A204.1 (cell line): Measurements from ENCODE around the gene PPP1R37.

Source experiments
- FAIRE-seq: peaks from 2 replicates; lab custom pipeline; 2012; peaks lifted over from hg19 to GRCh38; lab: Jason Lieb, UNC

PPP1R37 gene, protein sequence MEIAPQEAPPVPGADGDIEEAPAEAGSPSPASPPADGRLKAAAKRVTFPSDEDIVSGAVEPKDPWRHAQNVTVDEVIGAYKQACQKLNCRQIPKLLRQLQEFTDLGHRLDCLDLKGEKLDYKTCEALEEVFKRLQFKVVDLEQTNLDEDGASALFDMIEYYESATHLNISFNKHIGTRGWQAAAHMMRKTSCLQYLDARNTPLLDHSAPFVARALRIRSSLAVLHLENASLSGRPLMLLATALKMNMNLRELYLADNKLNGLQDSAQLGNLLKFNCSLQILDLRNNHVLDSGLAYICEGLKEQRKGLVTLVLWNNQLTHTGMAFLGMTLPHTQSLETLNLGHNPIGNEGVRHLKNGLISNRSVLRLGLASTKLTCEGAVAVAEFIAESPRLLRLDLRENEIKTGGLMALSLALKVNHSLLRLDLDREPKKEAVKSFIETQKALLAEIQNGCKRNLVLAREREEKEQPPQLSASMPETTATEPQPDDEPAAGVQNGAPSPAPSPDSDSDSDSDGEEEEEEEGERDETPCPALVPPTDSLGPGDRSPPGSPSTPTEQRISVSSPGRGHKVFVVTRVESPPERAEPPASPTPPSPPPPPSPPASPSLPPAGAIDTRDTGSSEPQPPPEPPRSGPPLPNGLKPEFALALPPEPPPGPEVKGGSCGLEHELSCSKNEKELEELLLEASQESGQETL

GRCh38 chr19:45092747-45093678 lies at the start of gene PPP1R37:
Gene PPP1R37, plus strand, starts transcription at chr19:45093179. Its CDS starts 147 bp downstream, at chr19:45093326.
- peak; percentile 88 for FAIRE-seq

- no peak for FAIRE-seq
Measured at GRCh38 chr19:45045671-45046353, 47.2 kb upstream of the PPP1R37 start.

DNA sequence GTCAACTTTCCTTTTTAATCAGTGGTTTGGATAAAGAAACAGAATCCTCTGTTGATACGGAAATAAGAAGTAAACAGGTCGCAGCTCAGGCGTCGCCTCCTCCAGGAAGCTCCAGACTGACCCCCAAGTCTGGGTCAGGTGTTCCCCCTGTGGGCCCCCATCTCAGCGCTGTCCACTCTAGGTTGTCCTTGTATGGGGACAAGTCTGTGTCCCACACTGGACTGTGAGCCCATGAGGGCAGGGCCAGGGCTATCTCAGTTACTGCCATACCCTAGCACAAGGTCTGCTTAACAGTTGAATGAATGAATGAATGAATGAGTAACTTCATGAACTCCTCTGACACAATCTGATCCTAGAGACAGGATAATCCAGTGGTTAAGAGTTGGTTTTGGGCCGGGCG lies 46.6 kb upstream of the PPP1R37 start:
- no peak for FAIRE-seq

- no peak for FAIRE-seq
Measured at GRCh38 chr19:45047188-45047797, 45.7 kb upstream of the PPP1R37 start.

GRCh38 chr19:45049073-45049736 lies 43.8 kb upstream of the PPP1R37 start:
- FAIRE-seq, result no peak

DNA sequence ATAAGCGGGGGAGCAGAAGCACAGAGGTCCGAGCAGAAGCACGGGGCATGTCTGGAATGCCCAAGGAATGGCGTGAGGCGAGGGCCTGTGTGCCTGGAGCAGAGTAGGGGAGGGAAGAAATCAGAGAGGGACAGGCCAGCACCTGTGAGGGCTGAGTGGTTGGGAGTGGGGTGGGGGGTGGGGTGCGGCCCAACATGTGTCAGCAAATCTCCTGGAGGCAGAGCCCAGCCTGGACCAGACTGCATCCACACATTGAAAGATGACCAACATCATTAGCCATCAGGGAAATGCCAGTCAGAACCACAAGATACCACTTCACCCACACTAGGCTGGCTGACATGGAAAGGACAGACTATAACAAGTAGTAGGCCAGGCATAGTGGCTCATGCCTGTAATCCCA lies 42.9 kb upstream of the PPP1R37 start:
- FAIRE-seq, result no peak

DNA sequence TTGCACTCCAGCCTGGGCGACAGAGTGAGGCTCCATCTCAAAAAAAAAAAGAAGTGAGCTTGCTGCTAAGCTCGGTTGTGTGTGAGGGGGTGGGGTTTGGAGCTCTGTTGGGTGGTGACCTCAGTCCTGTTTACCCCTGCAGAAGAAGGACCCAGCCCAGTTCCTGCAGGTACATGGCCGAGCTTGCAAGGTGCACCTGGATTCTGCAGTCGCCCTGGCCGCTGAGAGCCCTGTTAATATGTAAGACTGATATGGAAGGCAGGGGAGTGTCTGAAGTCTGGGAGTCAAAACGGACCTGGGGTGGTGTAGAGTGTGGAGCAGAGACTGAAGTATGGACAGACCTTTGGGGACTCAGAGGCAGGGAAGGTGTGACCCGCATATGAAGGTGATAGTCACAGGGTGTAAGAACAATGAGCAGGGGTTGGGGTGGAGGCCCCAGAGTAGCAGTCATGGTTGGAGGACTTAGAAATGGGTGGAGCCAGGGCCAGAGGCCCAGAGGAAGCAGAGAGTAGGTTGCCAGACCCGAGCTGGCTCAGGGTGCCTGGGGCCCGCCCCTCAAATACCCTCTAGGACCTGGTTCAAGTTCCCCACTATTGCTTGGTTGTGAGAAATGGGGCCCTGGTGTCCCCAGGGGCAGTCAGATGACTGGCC lies 40.9 kb upstream of the PPP1R37 start:
- no peak for FAIRE-seq

GRCh38 chr19:45056831-45057230 lies 36.1 kb upstream of the PPP1R37 start:
- FAIRE-seq, result no peak

GRCh38 chr19:45057444-45057843 lies 35.5 kb upstream of the PPP1R37 start:
- FAIRE-seq, result no peak

DNA sequence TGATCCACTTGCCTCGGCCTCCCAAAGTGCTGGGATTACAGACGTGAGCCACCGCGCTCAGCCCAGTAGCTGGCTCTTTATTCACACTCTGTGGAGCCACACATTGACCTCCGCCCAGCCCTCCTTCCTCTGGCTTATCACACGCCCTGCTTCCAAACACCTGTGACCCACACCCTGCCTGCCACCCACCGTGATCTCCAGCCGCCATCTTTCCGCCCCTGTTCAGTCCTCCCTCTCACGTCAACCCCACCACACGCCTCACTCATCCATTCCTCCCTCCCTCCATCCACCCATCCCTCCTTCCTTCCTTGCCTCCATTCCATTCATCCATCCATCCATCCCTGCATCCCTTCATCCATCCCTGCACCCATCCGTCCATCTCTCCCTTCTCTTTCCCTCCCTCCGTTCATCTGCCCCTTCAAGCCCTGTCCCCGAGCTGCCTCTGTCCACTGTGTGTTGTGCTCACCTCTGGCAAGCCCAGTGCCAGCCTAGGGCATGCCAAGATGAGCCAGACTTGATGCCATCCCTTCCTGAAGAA lies 34.3 kb upstream of the PPP1R37 start:
- FAIRE-seq, result no peak

GRCh38 chr19:45059258-45059965 lies 33.6 kb upstream of the PPP1R37 start:
- no peak for FAIRE-seq

GRCh38 chr19:45061965-45062364 lies 31.0 kb upstream of the PPP1R37 start:
- FAIRE-seq, result no peak

DNA sequence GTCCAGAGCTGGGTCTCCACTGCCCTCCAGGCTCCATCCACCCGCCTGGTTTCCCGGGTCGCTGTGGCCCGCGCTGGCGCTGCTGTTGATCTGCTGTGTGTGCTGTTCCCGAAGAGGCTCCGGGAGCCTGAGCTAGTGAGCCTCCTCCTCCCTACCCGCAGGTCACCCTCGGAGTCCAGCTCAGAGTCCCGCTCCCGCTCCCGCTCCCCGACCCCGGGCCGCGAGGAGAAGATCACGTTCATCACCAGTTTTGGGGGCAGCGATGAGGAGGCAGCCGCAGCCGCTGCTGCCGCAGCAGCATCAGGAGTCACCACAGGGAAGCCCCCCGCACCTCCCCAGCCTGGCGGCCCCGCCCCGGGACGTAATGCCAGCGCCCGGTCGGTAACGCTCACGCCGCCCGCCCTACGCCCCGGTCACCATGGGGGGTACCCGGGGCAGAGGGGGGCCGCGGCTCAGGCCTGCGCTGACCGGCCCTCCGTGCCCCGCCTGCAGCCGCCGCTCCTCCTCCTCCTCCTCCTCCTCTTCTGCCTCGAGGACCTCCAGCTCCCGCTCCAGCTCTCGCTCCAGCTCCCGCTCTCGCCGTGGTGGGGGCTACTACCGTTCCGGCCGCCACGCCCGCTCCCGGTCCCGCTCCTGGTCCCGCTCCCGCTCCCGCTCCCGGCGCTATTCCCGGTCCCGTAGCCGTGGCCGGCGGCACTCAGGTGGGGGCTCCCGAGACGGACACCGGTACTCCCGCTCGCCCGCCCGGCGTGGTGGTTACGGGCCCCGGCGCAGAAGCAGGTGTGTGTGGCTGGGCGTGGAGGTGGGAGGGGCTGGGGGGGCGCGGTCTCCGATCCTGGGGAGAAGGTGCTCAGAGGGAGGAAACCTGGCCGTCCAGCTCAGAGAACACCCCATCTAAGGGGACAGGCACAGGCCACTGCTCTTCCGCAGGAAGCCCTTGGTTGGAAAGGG lies 28.9 kb upstream of the PPP1R37 start:
- FAIRE-seq, result no peak

GRCh38 chr19:45066921-45067661 lies 25.9 kb upstream of the PPP1R37 start:
- no peak for FAIRE-seq

DNA sequence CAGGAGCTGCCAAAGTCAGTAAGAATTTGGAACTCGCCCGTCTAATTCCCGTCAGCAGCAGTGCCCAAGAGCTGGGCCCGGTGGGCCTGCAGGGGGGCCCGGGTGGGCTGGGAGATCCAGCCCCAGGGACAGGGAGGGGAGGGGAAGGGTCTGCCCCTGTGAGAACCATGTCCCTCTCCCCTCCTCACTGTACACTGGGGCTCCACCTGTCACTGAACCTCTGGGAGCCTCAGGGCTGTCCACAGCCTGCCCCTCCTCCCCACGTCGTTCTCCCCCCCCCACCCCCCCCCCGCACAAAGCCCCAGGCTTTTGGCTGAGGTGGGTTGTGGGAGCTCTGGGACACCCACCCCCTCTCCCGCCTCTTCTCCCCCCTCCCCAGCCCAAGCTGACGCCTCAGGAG lies 24.9 kb upstream of the PPP1R37 start:
- FAIRE-seq, result no peak

DNA sequence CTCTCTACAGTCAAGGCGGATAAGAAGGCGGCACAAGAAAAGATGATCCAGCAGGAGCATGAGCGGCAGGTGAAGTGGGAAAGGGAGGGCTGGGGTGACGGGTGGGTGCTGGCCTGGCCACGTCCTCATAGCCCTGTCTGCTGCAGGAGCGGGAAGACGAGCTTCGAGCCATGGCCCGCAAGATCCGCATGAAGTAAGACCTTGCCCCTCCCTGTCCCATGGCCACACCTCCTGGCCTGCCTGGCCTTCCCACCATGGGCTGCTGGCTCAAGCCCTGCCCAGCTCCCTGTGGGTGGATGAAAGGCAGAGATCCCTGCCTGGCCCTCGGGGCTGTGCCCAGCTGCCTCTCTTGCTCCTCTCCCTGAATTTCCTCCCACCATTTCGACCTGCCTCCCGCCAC lies 23.9 kb upstream of the PPP1R37 start:
- FAIRE-seq, result no peak

DNA sequence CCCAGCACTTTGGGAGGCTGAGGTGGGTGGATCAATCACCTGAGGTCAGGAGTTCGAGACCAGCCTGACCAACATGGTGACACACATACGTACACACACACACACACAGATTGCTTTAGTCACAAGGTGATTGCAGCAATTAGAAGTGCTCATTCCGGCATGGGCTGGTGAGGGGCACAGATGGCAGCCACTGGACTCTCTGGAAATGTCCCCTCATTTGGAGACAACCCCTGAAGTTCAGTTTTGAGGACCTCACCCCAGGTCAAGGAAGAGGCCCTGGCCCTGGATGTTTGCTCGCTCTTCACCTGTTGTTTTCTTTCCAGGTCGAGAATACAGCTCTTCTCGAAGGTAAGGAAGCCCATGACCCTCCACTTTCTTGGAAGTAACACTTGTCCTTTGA lies 22.8 kb upstream of the PPP1R37 start:
- no peak for FAIRE-seq
